ENCODE data around the gene PBX2.

GRCh38 chr6:32181915-32182529 lies 8.0 kb downstream of the PBX2 start:
- TF ChIP-seq CTCF (IDR thresholded peaks at IDR 0.05; ENCODE audit: low read depth, low read length, poor library complexity, severe bottlenecking), result no peak
- no peak for TF ChIP-seq EZH2phosphoT487 (IDR thresholded peaks at IDR 0.05; ENCODE audit: borderline replicate concordance, low read length)

All from DOHH2 (cell line).